CD4-positive, alpha-beta T cell treated with Interleukin-4 for 1 hour (primary cell): ENCODE results near the gene MITF.

Source experiments
- DNase-seq, 2 donors: peaks; one replicate each; pipeline ENCODE4 v3.0.0-alpha.2; 2020 to 2022

The MITF gene

DNA sequence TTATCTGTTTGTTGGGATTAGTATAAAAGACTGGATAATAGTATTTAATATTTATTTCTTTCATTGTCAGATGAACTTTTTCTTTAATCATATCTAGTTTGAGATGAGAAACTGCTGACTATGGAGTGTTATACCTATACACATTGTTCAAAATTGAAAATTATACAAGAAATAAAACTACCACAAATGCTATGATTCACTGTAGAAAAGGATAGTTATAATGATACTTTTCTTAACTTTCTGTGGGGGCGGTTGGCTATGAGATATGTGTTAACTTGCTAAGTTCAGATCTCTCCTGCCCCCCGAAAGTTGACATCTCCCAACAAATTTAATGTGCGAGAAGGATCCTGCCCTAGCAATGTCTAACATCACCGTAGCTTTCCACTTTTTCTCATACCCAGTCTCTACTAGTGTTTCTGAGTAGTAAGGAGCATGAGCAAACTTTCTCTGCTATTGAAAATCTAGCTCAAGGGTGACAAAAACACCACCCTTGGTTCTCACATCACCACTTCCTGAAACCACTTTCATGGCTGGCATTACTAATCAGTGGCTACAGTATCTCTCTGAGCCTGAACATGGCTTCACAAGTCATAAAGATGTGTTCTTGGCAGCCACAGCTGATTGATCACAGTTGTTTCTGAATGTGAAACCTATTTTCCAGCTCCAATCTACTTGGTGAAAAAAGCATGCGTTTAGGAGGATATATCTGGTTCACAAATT lies 244.4 kb downstream of the MITF start:
- no peak for DNase-seq

DNA sequence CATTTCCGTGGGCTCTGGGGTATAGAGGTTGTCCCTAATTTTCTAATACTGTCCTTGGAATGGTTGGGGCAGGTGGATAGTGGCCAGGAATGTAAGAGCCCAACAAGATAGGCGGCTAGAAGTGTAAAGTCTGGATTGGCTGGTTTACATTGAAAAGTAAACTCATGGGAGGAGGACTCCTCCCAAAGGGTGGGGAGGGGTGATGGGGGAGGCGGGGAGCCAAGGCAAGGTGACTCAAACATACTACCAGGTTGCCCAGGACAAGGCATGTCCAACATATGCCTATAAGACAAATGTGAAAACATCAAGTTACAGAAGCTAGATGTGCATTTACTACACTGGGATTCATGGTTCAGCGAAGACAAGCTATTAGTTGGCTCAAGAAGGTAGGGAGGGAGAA lies 246.0 kb downstream of the MITF start:
- DNase-seq, result no peak

DNA sequence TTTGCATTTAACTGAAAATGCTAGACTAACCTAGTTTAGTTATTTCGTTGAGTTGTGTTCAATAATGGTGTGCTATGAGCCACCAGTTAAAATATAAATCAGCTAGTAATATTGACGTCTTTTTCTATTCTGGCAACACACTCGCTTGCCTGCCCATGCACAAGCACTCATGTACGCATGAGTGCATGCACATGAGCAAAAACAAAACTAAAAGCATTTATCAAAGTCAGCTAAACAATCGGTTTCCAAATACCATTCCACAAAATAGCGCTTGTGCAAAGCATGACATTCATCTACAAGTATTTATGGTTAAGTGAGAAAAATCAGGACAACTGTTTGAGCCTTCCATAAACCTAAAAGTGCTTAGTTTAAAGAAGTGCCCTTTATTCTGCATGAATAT lies 247.2 kb downstream of the MITF start:
- DNase-seq, result no peak

DNA sequence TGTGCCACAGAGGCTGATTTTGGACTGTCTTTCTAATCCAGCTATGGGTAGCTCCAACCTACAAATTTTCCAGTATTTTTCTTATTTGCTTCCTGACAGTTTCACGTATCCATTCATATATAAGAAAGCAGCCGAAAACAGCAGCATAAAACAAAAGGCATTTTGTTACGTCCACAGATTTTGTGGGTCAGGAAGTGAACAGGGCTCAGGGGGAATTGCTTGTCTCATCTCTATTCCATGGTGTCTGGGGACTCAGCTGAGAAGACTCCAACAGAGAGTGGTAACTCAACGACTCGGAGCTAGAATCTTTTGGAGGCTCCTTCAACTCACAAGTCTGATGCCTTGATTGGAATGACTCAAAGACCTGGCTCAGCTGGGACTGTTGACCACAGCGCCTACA lies 248.6 kb downstream of the MITF start:
- no peak for DNase-seq

DNA sequence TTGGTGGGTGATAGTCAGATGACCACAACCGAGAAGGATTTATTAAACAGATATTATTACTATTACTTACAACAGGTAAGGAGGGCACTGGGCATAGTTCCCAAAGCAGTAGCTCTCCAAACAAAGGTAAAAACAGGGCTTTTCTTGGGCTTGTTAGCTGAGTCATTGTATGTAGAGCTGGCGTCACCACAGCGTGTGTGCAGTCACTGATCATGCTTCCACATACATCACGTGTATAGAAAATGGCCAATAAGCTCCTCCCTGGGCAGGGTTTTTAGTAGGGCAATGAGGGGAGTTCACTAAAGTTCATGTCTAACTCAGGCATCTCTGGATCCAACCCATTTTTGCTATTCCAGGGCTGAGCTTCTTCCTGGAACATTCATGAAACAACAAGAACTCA lies 254.5 kb downstream of the MITF start:
- no peak for DNase-seq

DNA sequence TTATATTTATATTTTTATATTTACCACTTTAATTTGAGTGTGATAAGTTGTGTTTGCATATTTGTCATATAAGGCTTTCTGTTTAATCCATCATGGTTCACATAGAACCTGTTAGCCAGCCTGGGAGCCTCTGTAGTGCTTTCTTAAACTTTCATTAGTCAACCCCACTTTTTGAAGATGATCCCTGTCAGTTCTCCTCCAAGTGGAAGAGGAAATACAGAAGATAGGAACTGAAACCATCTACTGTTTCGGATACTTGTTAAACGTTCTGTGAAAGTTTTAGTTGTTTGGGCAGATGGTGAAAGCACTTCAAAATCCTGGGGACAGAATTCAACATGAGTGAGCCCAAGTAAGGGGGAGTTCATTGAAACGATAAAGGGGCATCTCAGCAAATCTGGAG lies 255.7 kb downstream of the MITF start:
- no peak for DNase-seq

DNA sequence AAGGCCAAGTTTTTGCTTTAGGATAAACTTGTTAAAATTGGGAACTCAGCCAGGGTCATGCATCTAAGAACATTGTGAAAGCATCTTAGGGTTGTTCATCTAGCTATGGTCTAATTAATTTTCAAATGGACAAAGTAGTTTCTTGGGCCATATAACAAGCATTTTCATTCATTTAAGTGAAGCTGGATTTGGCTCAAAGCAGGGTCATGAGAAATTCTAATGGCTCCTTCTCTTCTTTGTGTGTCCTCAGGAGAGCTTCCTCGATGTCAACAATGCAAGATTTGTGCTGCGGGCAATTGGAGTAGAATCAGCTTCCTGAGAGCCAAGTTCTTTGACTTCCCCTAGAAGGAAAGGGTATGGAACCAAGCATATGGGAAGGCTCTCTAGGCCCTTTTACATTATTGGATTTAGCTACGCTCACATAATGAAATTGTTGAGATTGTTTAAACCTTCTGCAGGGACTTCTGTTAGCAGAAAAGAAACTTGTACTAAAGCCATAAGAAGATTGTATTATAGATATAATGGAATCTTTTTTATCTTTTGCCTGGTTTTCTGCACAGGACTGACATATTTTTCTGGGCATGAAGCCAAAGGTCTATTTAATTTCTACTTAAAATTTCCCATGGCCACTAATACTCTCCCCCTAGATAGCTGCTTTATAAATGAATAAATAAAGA lies 258.5 kb downstream of the MITF start:
- DNase-seq, result no peak

DNA sequence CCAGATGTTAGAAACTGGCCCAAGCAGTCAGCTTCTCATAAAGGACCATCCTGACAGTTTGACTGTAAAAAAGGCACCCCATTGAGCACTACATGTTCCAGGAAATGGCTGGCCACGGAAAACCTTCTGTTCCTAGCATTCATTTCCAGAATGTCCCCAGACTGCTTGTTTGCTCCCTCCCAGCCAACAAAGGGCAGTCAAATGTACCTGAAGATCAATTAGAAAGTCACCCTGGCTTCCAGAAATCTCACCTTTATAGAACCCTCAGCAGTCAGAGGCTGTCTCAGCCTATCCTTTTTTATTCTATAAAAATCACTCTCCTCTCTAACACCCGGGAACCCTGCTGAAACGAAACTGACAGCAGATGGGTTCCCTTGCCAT lies 259.5 kb downstream of the MITF start:
- no peak for DNase-seq

DNA sequence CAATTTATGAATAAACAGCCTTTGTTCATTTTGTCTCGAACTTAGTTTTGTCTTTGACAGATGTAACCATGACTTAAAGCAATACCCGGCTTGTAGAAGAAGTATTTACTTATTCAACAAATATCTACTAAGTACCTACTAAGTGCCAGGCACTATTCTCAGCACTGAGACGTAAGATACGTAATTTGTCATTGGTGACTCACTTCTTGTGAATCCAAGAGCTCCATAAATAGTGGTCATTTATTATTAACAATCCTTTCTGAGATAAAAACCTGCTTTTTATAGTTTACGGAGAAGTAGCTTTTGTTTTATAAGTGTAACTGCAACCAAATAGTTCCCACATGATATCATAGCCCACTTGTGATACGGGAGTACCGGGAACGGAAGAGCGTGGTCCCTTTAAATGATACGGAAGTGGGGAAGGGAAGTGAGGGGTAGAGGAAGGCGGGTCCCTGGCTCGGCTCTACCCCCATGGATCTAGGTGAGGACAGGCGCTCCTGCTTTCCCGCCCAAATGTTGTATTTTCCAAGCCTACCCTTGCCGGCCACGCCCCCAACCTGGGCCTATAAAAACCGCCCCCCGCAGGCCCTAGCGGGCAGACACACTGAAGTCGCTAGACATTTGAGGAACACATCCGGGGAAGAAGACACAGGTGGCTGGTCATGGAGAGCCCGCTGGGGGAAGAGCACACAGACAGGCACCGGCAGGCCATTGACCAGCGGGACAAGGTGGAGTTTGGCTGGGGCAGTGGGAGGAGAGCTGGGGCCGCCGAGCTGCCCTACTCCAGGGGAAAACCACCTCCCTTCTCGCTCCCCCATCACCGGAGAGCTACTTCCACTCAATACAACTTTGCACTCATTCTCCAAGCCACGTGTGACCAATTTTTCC lies 260.1 kb downstream of the MITF start, which contains the start of gene SAMMSON:
TSS of gene SAMMSON (plus strand) at position 594 of the 888 bp plus-strand sequence.
- no peak for DNase-seq

DNA sequence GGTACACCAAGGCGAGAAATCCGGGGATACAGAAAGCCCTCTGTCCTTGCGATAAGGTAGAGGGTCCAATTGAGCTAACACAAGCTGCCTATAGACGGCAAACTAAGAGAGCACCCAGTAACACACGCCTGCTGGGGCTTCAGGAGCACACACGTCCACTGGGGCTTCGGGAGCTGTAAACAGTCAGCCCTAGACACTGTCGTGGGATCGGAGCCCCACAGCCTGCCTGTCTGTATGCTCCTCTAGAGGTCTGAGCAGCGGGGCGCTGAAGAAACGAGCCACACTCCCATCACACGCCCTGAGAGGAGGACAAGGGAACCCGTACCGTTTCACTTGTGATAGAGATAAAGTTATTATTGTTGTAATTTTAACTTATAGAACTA lies 260.8 kb downstream of the MITF start:
- no peak for DNase-seq

DNA sequence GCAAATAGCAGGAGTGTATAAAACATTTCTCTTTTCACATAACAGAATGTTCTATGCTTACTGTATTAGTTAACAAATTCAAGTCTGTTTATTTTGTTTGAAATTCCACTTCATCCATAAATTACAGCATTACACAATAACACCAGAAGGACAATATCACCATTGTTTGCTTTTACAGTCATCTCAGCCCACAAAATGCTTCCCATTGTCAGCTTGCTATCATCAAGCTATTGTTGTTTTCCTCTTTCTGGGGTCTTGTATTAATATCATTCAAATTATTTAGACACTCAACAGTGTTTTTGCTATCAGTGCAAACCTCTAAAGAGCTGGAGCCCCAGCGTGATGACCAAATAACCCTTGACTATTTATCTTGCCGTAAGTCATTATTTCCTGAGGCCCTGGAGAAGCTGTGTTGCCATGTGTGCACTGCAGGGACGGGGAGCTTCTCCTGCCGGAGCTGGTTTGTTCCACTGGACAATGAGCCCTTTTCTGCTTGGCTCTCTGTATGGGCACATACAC lies 261.4 kb downstream of the MITF start:
- no peak for DNase-seq

DNA sequence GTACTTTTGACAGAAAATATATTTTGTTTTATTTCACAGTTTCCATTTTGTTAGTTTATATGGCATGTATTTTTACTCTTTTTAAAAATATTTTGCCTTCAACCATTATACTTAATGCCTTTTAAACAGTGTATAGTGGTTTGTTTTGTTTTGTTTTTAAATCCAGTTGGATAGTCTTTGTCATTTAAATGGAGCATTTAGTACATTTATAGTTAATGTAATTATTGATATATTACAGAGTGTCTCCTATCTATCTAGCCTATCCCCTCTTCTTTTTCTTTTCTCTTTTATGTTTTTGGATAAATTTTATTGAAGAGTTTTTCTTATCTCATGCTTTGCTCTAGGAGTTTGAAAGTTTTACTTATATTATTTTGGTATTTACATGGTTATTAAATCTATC lies 263.9 kb downstream of the MITF start:
- no peak for DNase-seq

DNA sequence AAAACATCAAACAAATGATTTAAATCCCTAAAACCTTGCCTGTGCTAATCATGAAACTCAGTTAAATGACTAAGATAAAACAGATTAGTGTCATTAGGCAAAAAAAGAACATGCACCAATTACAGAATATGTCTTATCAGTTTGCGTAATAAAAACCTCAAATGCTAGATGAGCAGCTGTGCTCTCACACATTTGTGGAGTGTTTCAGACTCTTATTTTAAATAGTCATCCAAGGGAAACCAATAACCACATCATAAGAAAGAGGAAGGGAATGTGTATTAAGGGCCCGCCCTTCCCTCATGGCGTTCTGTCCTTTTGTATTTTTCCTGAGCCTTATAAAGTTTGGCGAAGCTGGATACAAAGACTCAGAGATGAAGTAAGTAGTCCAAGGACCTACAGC lies 266.8 kb downstream of the MITF start:
- no peak for DNase-seq

DNA sequence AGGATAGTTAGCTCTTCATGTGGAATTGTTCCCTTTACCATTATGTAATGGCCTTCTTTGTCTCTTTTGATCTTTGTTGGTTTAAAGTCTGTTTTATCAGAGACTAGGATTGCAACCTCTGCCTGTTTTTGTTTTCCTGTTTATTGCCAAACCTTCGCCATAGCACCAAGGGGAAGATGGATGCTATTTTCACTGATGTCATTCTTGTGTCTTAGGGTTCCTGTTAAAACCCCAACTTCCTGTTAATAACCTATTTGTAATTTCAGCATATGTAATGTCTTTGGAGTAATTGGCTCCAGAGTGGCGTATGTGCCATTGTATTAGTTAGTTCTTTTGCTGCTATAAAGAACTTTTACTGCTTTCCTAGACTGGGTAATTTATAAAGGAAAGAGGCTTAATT lies 271.1 kb downstream of the MITF start:
- DNase-seq, result no peak

DNA sequence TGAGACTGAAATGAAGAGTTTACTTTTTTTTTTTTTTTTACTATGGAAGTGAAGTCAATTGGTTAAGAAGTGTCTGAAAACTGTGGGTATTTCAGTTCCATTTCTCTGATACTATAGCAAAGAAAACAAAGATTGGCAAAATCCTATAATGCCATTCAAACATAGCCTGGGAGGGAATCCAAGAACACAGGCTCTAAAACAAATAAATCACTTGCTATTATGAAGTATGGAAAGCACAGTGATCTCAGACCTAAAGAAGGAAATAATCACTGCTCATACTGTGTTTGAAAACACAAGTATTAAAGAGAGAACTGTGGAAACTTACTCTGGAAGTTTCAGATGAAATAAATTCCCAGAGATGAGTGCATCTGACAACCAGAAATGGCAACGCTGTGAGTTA lies 272.3 kb downstream of the MITF start:
- DNase-seq, result no peak
